GM10248 (cell line): ENCODE measurements around the gene PPT2.

Experiments used
- CTCF ChIA-PET: fragments of 300-600 bp; sonication (Branson Sonifier 250); formaldehyde crosslinking; extraction: SDS; loops from one replicate; lab custom pipeline; 2021; ENCODE audit warnings: antibody characterized with exemption; lab: Yijun Ruan, JAX
- POLR2A ChIA-PET: fragments of 350-650 bp; sonication (Branson Sonifier 250); formaldehyde crosslinking; extraction: SDS; loops from one replicate; lab custom pipeline; 2020; ENCODE audit warnings: antibody characterized with exemption; lab: Yijun Ruan, JAX
- DNase-seq: peaks from one replicate; pipeline ENCODE4 v3.0.0; 2012; ENCODE audit errors: extremely low spot score
- CTCF ChIP-seq: IDR thresholded peaks from 2 replicates; pipeline ENCODE4 v1.5.1; 2012; ENCODE audit warnings: mild to moderate bottlenecking, low read depth; ENCODE audit errors: extremely low read depth, missing control alignments, control extremely low read depth

PPT2 gene

GRCh38 chr6:32174416-32174815 lies 20.5 kb downstream of the PPT2 start:
- DNase-seq: no peak
- ChIA-PET CTCF (no interaction called here), POLR2A (no interaction called here)
- no peak for TF ChIP-seq CTCF

DNA sequence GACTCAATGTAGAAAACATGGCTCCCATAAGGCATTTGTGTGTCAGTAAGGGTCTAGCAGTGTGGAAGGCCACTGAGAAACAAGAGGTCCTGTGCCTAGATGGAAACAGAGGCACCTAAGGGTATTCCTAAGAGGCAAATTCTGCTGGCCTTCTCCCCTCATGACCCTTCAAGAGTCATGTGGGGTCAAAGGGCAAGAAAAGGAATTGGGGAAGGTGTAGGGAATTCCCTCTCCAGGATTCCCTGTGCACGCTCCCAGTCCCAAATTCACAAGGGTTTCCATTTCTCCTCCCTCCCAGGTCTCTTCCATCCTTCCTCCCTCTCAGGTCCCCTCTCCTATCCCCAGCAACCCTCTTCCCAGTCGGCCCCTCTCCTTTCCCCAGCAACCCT lies 21.4 kb downstream of the PPT2 start:
- CTCF ChIA-PET: no interaction called here

GRCh38 chr6:32175711-32176475 lies 22.0 kb downstream of the PPT2 start, which contains the start of gene AGPAT1:
Gene AGPAT1, minus strand, starts transcription at chr6:32176084. Its CDS starts 4,588 bp downstream, at chr6:32171496.
- CTCF ChIA-PET: interaction anchor here (1.0 to 1.4 kb wide), 2 partner anchors 16 to 20 kb away, joined by 3 to 4 read pairs; partner anchors contain the start of gene GPSM3
- POLR2A ChIA-PET: interaction anchor here (0.6 to 1.7 kb wide), 2 partner anchors 17 to 22 kb away, joined by 3 to 5 read pairs; partner anchors contain the start of gene GPSM3
- TF ChIP-seq CTCF: no peak
- DNase-seq: peak; percentile 99

More for the DNA sequence above, 21.4 kb downstream of the PPT2 start:
- DNase-seq: no peak
- TF ChIP-seq CTCF: no peak
- POLR2A ChIA-PET: no interaction called here

DNA sequence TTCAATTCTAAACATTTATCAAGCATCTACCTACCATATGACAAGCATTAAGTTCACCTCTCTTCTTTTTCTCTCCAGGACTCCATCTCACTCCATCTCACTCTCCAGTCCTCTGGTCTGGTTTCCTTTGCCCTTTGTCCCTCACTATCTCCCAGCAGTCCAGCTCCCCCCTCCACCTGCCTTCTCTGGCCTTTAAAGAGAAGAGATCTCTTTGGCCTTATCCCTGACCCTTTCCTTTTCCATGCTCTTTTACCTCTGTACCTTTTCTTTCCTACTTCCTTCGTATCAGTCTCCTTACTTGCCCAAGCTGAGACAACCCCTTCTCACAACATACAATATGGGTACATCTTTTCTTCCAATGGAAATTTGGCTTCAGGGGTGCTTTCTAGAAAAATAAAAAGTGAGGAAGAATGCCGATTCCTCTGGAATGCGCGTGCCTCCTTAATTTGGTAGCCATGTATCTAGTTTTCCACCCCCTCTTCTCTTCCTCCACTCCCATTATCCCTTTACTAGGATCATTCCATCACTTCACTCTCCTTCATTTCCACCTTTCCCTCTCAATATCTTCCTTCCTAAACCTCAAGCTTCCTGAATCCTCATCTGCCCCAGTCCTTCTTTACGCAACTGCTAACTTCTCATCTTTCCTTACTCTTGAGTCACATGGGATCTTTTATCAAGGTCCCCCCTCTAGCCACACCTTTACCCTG lies 22.7 kb downstream of the PPT2 start:
- DNase-seq: no peak
- CTCF ChIA-PET: interaction anchor here (1.0 to 1.4 kb wide), 2 partner anchors 16 to 19 kb away, joined by 3 to 4 read pairs; partner anchors contain the start of gene GPSM3
- no peak for TF ChIP-seq CTCF
- POLR2A ChIA-PET: interaction anchor here (1.7 kb wide), 1 partner anchor 16 kb away, joined by 5 read pairs; the partner anchor contains the start of gene GPSM3

DNA sequence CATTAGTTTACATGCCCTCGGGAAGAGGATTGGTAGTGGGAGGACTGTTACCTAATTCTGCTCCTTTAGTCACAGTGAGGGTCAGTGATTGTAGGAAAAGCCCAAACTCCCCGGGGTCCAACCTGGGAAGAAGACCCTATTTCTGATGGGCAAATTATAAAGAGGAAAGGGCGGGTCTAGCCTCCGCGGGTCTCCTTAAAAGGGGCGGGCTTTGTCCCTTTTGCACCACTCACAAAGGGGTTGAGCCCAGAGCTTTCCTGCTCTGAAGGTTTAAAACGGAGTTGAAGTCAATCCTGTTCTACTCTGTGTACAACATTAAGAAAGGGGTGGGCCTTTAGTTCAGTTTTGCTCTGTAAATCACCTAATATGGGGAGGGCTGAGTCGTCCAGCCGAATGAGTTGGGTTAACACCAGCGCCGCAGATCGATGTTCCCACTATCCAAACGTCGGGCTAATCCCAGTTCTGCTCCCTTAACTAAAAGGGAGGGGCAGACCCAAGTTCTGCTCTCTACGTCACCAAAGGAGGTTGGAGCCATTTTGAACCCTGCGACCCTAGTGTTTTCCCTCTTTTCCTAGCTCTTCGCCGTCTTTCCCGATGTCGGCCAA lies 23.3 kb downstream of the PPT2 start:
- ChIA-PET CTCF (interaction anchor here (1.1 kb wide), 1 partner anchor 19 kb away, joined by 4 read pairs; no protein-coding TSS in a partner anchor), POLR2A (interaction anchor here (0.6 to 1.7 kb wide), 3 partner anchors 13 to 47 kb away, joined by 3 to 5 read pairs (median 3); partner anchors contain the start of genes FKBPL, GPSM3 and PBX2)
- TF ChIP-seq CTCF: no peak
- DNase-seq: no peak
